Kidney (tissue), 14 donors: ENCODE measurements around the gene HRH1. TPM values are rescaled to one million over a fixed set of nuclear protein-coding genes. Genes with fewer than 3 reads are reported as not detected.
"Not testable (repeated sequence)": the region's sequence is repeated elsewhere in the genome, so short reads cannot be mapped to it uniquely, and the experiment has no call there.

ENCODE experiments used
- DNase-seq, 5 donors: peaks; one replicate each; pipeline ENCODE4 v3.0.0-alpha.2; 2013 to 2020
- FAIRE-seq: peaks from 2 replicates; lab custom pipeline; 2012; peaks lifted over from hg19 to GRCh38; lab: Jason Lieb, UNC
- H3K27ac ChIP-seq, 2 donors: one replicate each; pipeline ENCODE4 v1.7.0; 2013; ENCODE audit warnings: low read depth in 2 of 2, low read length in 2 of 2, inconsistent platforms in 1 of 2
- H3K27me3 ChIP-seq: one replicate; pipeline ENCODE4 v1.7.1; 2013; ENCODE audit warnings: low read length, inconsistent platforms; ENCODE audit not compliant: control insufficient read depth, insufficient read depth
- H3K36me3 ChIP-seq, 3 donors: one replicate each; pipeline versions ENCODE4 v1.7.0 to v1.7.1; 2013; ENCODE audit warnings: low read length in 3 of 3, control low read depth in 1 of 3, inconsistent platforms in 1 of 3; ENCODE audit not compliant: insufficient read depth in 3 of 3, control insufficient read depth in 2 of 3
- H3K4me1 ChIP-seq, 3 donors: one replicate each; pipeline versions ENCODE4 v1.7.0 to v1.7.1; 2013; ENCODE audit warnings: low read length in 3 of 3, inconsistent platforms in 1 of 3, low read depth in 1 of 3; ENCODE audit not compliant: control insufficient read depth in 2 of 3, insufficient read depth in 2 of 3
- H3K4me3 ChIP-seq, 3 donors: one replicate each; pipeline versions ENCODE4 v1.7.0 to v1.8.1; 2013; ENCODE audit warnings: low read length in 3 of 3, control low read depth in 1 of 3, inconsistent platforms in 1 of 3
- H3K9ac ChIP-seq, 3 donors: one replicate each; pipeline versions ENCODE4 v1.7.0 to v1.7.1; 2013; ENCODE audit warnings: low read length in 3 of 3, control low read depth in 1 of 3, inconsistent platforms in 1 of 3
- H3K9me3 ChIP-seq, 3 donors: one replicate each; pipeline versions ENCODE4 v1.7.0 to v1.7.1; 2013; ENCODE audit warnings: low read length in 3 of 3, control low read depth in 1 of 3, inconsistent platforms in 1 of 3; ENCODE audit not compliant: control insufficient read depth in 2 of 3, insufficient read depth in 1 of 3
- intact Hi-C: fragments of 100-400 bp; cut with DNase I; formaldehyde crosslinking; loops from one replicate; pipeline ENCODE4 v1.11.1; 2022
- polyA plus RNA-seq: library from polyadenylated mRNA; stranded (reverse); fragments of 350-450 nt; fragmentation: Illumina TruSeq; extraction: RNeasy Lipid Tissue Mini Kit (QIAGEN cat#74804); gene quantifications from one replicate; pipeline ENCODE4 v1.2.3, GENCODE V29; 2014; ENCODE audit warnings: low read depth, low replicate concordance; ENCODE audit not compliant: insufficient read depth
- total RNA-seq: library from RNA; stranded (reverse); fragmentation: NEBNext Ultra II Directional; extraction: Animal tissue kit (Norgen Biotek cat#: 25700); gene quantifications from one replicate; pipeline ENCODE4 v1.2.1, GENCODE V29; 2021
- TF ChIP-seq, protein P1 (sequence below): IDR thresholded peaks from 3 replicates; pipeline ENCODE4 v1.5.1; 2012; ENCODE audit warnings: mild to moderate bottlenecking, moderate library complexity, borderline replicate concordance; ENCODE audit not compliant: insufficient read depth; ENCODE audit errors: extremely low read depth
- donor health status: control.
- donor health status: control.
- donor health status: control.
- donor health status: control.
- donor health status: control.
- donor health status: DM: yes; HTN: yes; CAD: no.
- donor health status: Normal renal cell carcinoma (clear cell type).

Gene HRH1
- total and polyA plus RNA-seq, 2 donors from 2014 or later: 1.9 to 32.3 TPM

DNA sequence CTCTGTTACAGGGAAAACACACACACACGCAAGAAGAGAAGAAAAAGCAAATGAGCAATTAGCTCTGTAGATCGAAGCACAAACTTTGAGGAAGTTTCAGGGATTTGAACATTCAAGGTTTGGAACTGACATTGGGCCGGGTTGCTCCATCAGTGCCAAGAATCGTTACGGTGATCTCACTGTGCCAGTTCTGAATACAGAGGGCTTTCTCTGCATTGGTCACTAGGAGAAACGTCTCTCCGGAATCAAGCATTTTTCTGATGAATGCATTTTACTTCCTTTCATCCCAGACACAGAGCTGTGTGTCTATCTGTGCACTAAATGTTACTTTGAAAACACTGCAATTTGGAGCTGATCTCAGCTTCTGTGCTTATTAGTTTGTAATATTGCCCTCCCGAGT, 11.2 kb downstream of the HRH1 start:
- FAIRE-seq: no peak
- Histone ChIP-seq H3K36me3 (no peaks in the 10 kb centered on the region), H3K4me1 (peaks cover 0 to 9% (median 0%) of the 10 kb centered on the region in 3 donors), H3K9me3 (no peaks in the 10 kb centered on the region), H3K27me3 (no peaks in the 10 kb centered on the region), H3K27ac (no peak overlapping the region), H3K4me3 (no peak overlapping the region), H3K9ac (no peak overlapping the region)
- intact Hi-C loops: no loop called here
- DNase-seq: no peak
- TF ChIP-seq, protein P1, sequence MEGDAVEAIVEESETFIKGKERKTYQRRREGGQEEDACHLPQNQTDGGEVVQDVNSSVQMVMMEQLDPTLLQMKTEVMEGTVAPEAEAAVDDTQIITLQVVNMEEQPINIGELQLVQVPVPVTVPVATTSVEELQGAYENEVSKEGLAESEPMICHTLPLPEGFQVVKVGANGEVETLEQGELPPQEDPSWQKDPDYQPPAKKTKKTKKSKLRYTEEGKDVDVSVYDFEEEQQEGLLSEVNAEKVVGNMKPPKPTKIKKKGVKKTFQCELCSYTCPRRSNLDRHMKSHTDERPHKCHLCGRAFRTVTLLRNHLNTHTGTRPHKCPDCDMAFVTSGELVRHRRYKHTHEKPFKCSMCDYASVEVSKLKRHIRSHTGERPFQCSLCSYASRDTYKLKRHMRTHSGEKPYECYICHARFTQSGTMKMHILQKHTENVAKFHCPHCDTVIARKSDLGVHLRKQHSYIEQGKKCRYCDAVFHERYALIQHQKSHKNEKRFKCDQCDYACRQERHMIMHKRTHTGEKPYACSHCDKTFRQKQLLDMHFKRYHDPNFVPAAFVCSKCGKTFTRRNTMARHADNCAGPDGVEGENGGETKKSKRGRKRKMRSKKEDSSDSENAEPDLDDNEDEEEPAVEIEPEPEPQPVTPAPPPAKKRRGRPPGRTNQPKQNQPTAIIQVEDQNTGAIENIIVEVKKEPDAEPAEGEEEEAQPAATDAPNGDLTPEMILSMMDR: no peak

DNA sequence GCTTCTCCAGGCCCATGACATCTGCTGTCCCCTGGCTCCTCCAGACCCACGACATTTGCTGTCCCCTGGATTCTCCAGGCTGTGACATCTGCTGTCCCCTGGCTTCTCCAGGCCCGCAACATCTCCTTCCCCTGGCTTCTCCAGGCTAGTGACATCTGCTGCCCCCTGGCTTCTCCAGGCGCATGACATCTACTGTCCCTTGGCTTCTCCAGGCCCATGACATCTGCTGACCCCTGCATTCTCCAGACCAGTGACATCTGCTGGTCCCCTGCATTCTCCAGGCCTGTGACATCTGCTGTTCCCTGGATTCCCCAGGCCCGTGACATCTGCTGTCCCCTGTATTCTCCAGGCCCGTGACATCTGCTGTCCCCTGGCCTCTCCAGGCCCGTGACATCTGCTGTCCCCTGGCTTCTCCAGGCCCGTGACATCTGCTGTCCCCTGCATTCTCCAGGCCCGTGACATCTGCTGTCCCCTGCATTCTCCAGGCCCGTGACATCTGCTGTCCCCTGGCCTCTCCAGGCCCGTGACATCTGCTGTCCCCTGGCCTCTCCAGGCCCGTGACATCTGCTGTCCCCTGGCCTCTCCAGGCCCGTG, 12.6 kb downstream of the HRH1 start:
- H3K4me3 ChIP-seq, H3K4me1 ChIP-seq, H3K9me3 ChIP-seq, DNase-seq, FAIRE-seq, H3K36me3 ChIP-seq, H3K27ac ChIP-seq, intact Hi-C loops, H3K9ac ChIP-seq, H3K27me3 ChIP-seq: not testable (repeated sequence)

DNA sequence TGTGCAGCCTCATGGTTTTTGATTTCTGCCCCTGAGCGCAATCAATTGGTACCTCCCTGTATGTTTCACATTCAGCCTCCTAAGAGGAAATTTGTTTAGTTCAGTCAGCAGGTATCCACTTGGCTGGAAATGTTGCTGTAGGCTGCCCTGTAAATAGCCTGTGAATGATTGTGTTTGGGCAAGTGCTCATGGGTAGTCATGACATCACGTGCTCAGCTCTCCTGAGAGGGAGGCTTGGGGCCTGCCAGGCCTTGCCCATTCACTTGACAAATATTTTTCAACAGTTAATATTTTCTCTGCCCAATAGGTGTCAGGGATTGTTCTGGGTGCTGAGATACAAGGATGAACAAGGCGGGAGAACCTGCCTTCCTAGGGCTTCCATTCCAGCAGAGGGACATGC, 13.3 kb downstream of the HRH1 start:
- TF ChIP-seq, protein P1: no peak
- no peaks in the 10 kb centered on the region for H3K36me3 ChIP-seq
- no peak for DNase-seq
- intact Hi-C loops: no loop called here
- H3K4me1 ChIP-seq: peaks cover 0 to 9% (median 0%) of the 10 kb centered on the region in 3 donors
- no peak overlapping the region for H3K27ac ChIP-seq
- no peak for FAIRE-seq
- no peak overlapping the region for H3K4me3 ChIP-seq
- H3K27me3 ChIP-seq: no peaks in the 10 kb centered on the region
- H3K9me3 ChIP-seq: no peaks in the 10 kb centered on the region
- H3K9ac ChIP-seq: no peak overlapping the region

DNA sequence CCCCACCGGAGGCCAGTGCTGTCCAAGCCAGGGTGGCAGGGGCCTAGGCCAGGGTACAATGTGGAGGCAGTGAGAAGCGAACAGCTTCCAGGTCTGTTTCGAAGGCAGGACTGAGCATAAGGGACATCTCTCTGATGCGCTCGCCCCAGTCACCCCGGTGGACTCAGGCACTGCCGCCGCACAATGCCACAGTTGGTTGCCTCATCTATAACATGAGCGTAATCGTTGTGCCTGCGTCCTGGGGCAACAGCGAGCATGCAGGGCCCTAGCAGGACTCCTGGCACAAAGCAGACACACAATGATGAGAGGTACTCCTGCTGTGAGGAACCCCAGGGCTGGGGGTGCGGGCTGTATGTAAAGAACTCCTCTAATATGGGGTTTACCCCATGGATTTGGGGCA, 14.1 kb downstream of the HRH1 start:
- H3K4me1 ChIP-seq: peaks cover 0 to 9% (median 0%) of the 10 kb centered on the region in 3 donors
- DNase-seq: no peak
- H3K9ac ChIP-seq: no peak overlapping the region
- intact Hi-C loops: no loop called here
- TF ChIP-seq, protein P1: no peak
- no peak for FAIRE-seq
- no peak overlapping the region for H3K27ac ChIP-seq
- no peaks in the 10 kb centered on the region for H3K9me3 ChIP-seq
- no peak overlapping the region for H3K4me3 ChIP-seq
- no peaks in the 10 kb centered on the region for H3K27me3 ChIP-seq
- H3K36me3 ChIP-seq: no peaks in the 10 kb centered on the region
